ENCODE measurements around the gene GAB1. TPM values are rescaled to one million over a fixed set of nuclear protein-coding genes. Genes with fewer than 3 reads are reported as not detected.
A peak's percentile ranks its signal among the peaks of the same experiment; 100 is the strongest.

Gene GAB1
- total RNA-seq, 1 experiment from 2014 or later = 5.9 TPM

- BruUV-seq (replicated peaks) = no TSS peak
- Mint-ChIP-seq H3K4me1 (ENCODE audit: insufficient read depth, unreplicated experiment) (peaks cover 25% of the 10 kb centered on the region), H3K27me3 (ENCODE audit: insufficient read depth, unreplicated experiment) (no peaks in the 10 kb centered on the region), H3K9me3 (ENCODE audit: unreplicated experiment) (peaks cover 6% of the 10 kb centered on the region), H3K27ac (ENCODE audit: low read depth, unreplicated experiment) (no peak overlapping the region), H3K36me3 (ENCODE audit: insufficient read depth, unreplicated experiment) (no peaks in the 10 kb centered on the region), H3K4me3 (ENCODE audit: unreplicated experiment) (no peak overlapping the region)
- ChIA-PET POLR2A (interaction anchor here (8.6 kb wide), 1 partner anchor 13 kb away, joined by 66 read pairs; the partner anchor contains the start of gene GAB1), CTCF (no interaction called here)
- peak; percentile 44 for DNase-seq (ENCODE audit: unreplicated experiment)
- TF ChIP-seq, protein P1, sequence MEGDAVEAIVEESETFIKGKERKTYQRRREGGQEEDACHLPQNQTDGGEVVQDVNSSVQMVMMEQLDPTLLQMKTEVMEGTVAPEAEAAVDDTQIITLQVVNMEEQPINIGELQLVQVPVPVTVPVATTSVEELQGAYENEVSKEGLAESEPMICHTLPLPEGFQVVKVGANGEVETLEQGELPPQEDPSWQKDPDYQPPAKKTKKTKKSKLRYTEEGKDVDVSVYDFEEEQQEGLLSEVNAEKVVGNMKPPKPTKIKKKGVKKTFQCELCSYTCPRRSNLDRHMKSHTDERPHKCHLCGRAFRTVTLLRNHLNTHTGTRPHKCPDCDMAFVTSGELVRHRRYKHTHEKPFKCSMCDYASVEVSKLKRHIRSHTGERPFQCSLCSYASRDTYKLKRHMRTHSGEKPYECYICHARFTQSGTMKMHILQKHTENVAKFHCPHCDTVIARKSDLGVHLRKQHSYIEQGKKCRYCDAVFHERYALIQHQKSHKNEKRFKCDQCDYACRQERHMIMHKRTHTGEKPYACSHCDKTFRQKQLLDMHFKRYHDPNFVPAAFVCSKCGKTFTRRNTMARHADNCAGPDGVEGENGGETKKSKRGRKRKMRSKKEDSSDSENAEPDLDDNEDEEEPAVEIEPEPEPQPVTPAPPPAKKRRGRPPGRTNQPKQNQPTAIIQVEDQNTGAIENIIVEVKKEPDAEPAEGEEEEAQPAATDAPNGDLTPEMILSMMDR (IDR thresholded peaks at IDR 0.05; ENCODE audit: unreplicated experiment) = no peak
- intact Hi-C loops (cut with micrococcal nuclease) = no loop called here
Measured at GRCh38 chr4:143351774-143352451, 15.2 kb downstream of the GAB1 start.

DNA sequence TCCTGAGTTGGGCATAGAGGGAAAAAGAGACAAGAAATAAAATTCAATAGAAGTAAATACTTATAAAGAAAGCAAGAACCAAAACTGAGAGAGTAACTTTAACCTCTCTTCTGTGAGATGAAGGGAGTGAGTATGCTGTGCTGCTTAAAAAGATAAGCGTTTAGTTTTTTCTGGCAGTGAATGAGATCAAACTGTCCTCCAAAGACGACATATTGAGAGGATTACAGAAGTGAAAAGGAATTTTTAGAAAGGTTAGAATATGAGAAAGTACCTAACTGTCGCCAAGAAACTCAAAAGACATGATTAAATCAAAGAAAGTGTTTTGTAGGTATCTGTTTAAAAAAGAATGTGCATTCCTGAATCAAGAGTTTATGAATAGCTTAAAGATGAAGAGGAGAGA lies 16.0 kb downstream of the GAB1 start:
- TF ChIP-seq, protein P1 (IDR thresholded peaks at IDR 0.05; ENCODE audit: unreplicated experiment) = no peak
- intact Hi-C loops (cut with micrococcal nuclease) = no loop called here
- no peaks in the 10 kb centered on the region for H3K36me3 Mint-ChIP-seq (ENCODE audit: insufficient read depth, unreplicated experiment)
- no peak overlapping the region for H3K27ac Mint-ChIP-seq (ENCODE audit: low read depth, unreplicated experiment)
- no peaks in the 10 kb centered on the region for H3K27me3 Mint-ChIP-seq (ENCODE audit: insufficient read depth, unreplicated experiment)
- no peak for DNase-seq (ENCODE audit: unreplicated experiment)
- H3K4me3 Mint-ChIP-seq (ENCODE audit: unreplicated experiment) = no peak overlapping the region
- peaks cover 30% of the 10 kb centered on the region for H3K4me1 Mint-ChIP-seq (ENCODE audit: insufficient read depth, unreplicated experiment)
- no TSS peak for BruUV-seq (replicated peaks)
- CTCF ChIA-PET = no interaction called here
- H3K9me3 Mint-ChIP-seq (ENCODE audit: unreplicated experiment) = peaks cover 6% of the 10 kb centered on the region
- POLR2A ChIA-PET = interaction anchor here (8.6 kb wide), 1 partner anchor 14 kb away, joined by 66 read pairs; the partner anchor contains the start of gene GAB1

DNA sequence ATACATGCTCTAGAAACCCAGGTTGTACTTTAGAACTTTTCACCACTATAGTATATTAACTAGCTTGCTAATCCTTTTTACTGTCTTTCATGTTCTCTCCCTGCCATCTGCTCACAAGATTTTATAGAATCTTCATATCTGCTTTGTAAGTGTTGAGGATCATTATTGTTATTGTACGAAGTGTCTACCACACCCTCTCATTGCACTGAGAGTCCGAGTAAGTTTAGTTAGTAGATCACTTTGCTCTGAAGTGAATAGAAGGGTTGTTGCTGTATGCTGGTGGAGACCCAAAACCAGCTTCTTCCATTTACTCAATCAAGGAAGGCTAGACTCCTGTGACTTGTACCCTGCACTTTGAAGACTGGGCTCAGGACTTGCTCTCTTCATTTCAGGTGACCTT lies 17.1 kb downstream of the GAB1 start:
- no peaks in the 10 kb centered on the region for H3K27me3 Mint-ChIP-seq (ENCODE audit: insufficient read depth, unreplicated experiment)
- H3K4me3 Mint-ChIP-seq (ENCODE audit: unreplicated experiment) = no peak overlapping the region
- TF ChIP-seq, protein P1 (IDR thresholded peaks at IDR 0.05; ENCODE audit: unreplicated experiment) = no peak
- ChIA-PET CTCF (no interaction called here), POLR2A (interaction anchor here (0.5 to 8.6 kb wide), 5 partner anchors 8 to 83 kb away, joined by 3 to 66 read pairs (median 12); partner anchors contain the start of gene GAB1)
- BruUV-seq (replicated peaks) = no TSS peak
- H3K27ac Mint-ChIP-seq (ENCODE audit: low read depth, unreplicated experiment) = peak overlapping the region; percentile 27
- H3K36me3 Mint-ChIP-seq (ENCODE audit: insufficient read depth, unreplicated experiment) = no peaks in the 10 kb centered on the region
- intact Hi-C loops (cut with micrococcal nuclease) = no loop called here
- H3K9me3 Mint-ChIP-seq (ENCODE audit: unreplicated experiment) = peaks cover 3% of the 10 kb centered on the region
- peaks cover 34% of the 10 kb centered on the region for H3K4me1 Mint-ChIP-seq (ENCODE audit: insufficient read depth, unreplicated experiment)
- DNase-seq (ENCODE audit: unreplicated experiment) = no peak

GRCh38 chr4:143354990-143355389 lies 18.3 kb downstream of the GAB1 start:
- ChIA-PET CTCF (interaction anchor here (0.9 kb wide), 1 partner anchor 9 kb away, joined by 7 read pairs; no protein-coding TSS in a partner anchor), POLR2A (interaction anchor here (0.7 to 8.6 kb wide), 5 partner anchors 9 to 40 kb away, joined by 3 to 66 read pairs (median 12); partner anchors contain the start of gene GAB1)
- TF ChIP-seq, protein P1 (IDR thresholded peaks at IDR 0.05; ENCODE audit: unreplicated experiment) = no peak
- H3K36me3 Mint-ChIP-seq (ENCODE audit: insufficient read depth, unreplicated experiment) = no peaks in the 10 kb centered on the region
- no peak overlapping the region for H3K4me3 Mint-ChIP-seq (ENCODE audit: unreplicated experiment)
- no peaks in the 10 kb centered on the region for H3K27me3 Mint-ChIP-seq (ENCODE audit: insufficient read depth, unreplicated experiment)
- DNase-seq (ENCODE audit: unreplicated experiment) = no peak
- H3K4me1 Mint-ChIP-seq (ENCODE audit: insufficient read depth, unreplicated experiment) = peaks cover 46% of the 10 kb centered on the region
- peak overlapping the region; percentile 80 for H3K27ac Mint-ChIP-seq (ENCODE audit: low read depth, unreplicated experiment)
- BruUV-seq (replicated peaks) = no TSS peak
- intact Hi-C loops (cut with micrococcal nuclease) = no loop called here
- H3K9me3 Mint-ChIP-seq (ENCODE audit: unreplicated experiment) = no peaks in the 10 kb centered on the region

All from MCF 10A (cell line).